ENCODE measurements around the gene PLD3.

DNA sequence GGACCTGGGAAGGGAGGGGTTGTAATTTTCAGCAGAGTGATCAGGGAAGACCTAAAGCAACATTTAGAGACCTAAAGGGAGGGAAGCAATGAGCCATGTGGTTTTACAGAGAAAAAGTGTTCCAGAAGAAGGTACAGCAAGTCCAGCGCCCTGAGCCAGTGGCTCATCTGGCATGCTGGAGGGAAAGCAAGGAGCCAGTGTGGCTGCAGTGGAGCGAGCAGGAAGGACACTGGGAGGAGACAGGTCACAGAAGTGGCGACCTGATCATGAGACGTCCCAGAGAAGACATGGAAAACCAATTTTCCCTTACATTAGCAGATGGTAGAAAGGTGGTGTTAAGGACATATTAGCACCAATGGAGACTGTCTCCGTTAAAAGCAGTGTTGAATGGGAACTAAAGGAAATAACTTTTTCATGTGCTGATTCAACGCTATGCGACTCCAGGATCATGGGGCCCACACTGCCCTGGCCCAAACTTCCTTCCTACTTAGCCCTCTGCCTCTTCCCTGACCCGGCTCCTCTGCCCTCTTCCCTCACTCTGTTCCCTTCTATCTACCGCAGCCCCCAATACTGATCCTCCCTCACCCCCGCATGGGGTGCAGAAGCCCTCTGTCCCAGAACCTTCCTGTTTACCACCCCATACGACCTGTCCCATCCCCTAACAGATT is 5.7 kb upstream of the PLD3 start:
- TF ChIP-seq POLR2A (IDR thresholded peaks at IDR 0.05; ENCODE audit: low read depth, low read length) (no peak), EZH2 (IDR thresholded peaks at IDR 0.05; ENCODE audit: borderline replicate concordance, low read depth, low read length, severe bottlenecking) (no peak), POLR2AphosphoS5 (IDR thresholded peaks at IDR 0.05; ENCODE audit: insufficient read depth, low read depth, low read length) (no peak)
- TF ChIP-seq, protein P1, sequence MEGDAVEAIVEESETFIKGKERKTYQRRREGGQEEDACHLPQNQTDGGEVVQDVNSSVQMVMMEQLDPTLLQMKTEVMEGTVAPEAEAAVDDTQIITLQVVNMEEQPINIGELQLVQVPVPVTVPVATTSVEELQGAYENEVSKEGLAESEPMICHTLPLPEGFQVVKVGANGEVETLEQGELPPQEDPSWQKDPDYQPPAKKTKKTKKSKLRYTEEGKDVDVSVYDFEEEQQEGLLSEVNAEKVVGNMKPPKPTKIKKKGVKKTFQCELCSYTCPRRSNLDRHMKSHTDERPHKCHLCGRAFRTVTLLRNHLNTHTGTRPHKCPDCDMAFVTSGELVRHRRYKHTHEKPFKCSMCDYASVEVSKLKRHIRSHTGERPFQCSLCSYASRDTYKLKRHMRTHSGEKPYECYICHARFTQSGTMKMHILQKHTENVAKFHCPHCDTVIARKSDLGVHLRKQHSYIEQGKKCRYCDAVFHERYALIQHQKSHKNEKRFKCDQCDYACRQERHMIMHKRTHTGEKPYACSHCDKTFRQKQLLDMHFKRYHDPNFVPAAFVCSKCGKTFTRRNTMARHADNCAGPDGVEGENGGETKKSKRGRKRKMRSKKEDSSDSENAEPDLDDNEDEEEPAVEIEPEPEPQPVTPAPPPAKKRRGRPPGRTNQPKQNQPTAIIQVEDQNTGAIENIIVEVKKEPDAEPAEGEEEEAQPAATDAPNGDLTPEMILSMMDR (IDR thresholded peaks at IDR 0.05; ENCODE audit: extremely low read depth in 1 of 2, insufficient read depth in 1 of 2, low read depth in 1 of 2, low read length in 2 of 2): no peak
- TF ChIP-seq, protein P2, sequence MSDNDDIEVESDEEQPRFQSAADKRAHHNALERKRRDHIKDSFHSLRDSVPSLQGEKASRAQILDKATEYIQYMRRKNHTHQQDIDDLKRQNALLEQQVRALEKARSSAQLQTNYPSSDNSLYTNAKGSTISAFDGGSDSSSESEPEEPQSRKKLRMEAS (IDR thresholded peaks at IDR 0.05; ENCODE audit: insufficient read depth, insufficient read length): no peak

Measured in endothelial cell of umbilical vein (primary cell).